ENCODE measurements around the gene PTPRD. TPM values are rescaled to one million over a fixed set of nuclear protein-coding genes. Genes with fewer than 3 reads are reported as not detected.

Gene PTPRD
- total RNA-seq, 1 donor from 2014 or later = 30.8 TPM

GRCh38 chr9:9790216-9790872 lies 822.5 kb downstream of the PTPRD start:
- TF ChIP-seq CTCF (IDR thresholded peaks at IDR 0.05) = peak; percentile 65
- no peaks in the 10 kb centered on the region for H3K9me3 ChIP-seq
- intact Hi-C loops (cut with DNase I) = no loop called here
- ATAC-seq (peak; percentile 39), DNase-seq (no peak)
- H3K4me3 ChIP-seq = no peak overlapping the region
- no peaks in the 10 kb centered on the region for H3K4me1 ChIP-seq
- H3K36me3 ChIP-seq = no peaks in the 10 kb centered on the region
- no peaks in the 10 kb centered on the region for H3K27me3 ChIP-seq
- no peak overlapping the region for H3K27ac ChIP-seq

GRCh38 chr9:9783711-9784110 lies 829.1 kb downstream of the PTPRD start:
- TF ChIP-seq CTCF (IDR thresholded peaks at IDR 0.05) = no peak

GRCh38 chr9:9783211-9783610 lies 829.6 kb downstream of the PTPRD start:
- intact Hi-C loops (cut with DNase I) = no loop called here
- TF ChIP-seq CTCF (IDR thresholded peaks at IDR 0.05) = no peak
- Histone ChIP-seq H3K27me3 (no peaks in the 10 kb centered on the region), H3K36me3 (no peaks in the 10 kb centered on the region), H3K4me1 (no peaks in the 10 kb centered on the region), H3K4me3 (no peak overlapping the region), H3K27ac (no peak overlapping the region), H3K9me3 (no peaks in the 10 kb centered on the region)
- DNase-seq (no peak), ATAC-seq (no peak)

More at GRCh38 chr9:9783711-9784110, 829.1 kb downstream of the PTPRD start:
- Histone ChIP-seq H3K27ac (no peak overlapping the region), H3K36me3 (no peaks in the 10 kb centered on the region), H3K4me1 (no peaks in the 10 kb centered on the region), H3K27me3 (no peaks in the 10 kb centered on the region), H3K9me3 (no peaks in the 10 kb centered on the region), H3K4me3 (no peak overlapping the region)
- intact Hi-C loops (cut with DNase I) = no loop called here
- ATAC-seq (no peak), DNase-seq (no peak)

- no peaks in the 10 kb centered on the region for H3K4me1 ChIP-seq
- no peak for TF ChIP-seq CTCF (IDR thresholded peaks at IDR 0.05)
- H3K27ac ChIP-seq = no peak overlapping the region
- intact Hi-C loops (cut with DNase I) = no loop called here
- no peaks in the 10 kb centered on the region for H3K9me3 ChIP-seq
- H3K4me3 ChIP-seq = no peak overlapping the region
- H3K36me3 ChIP-seq = no peaks in the 10 kb centered on the region
- no peaks in the 10 kb centered on the region for H3K27me3 ChIP-seq
- ATAC-seq = no peak
- no peak for DNase-seq
Measured at GRCh38 chr9:9778293-9778692, 834.5 kb downstream of the PTPRD start.

- H3K27me3 ChIP-seq = no peaks in the 10 kb centered on the region
- H3K4me1 ChIP-seq = no peaks in the 10 kb centered on the region
- no peak overlapping the region for H3K4me3 ChIP-seq
- no peaks in the 10 kb centered on the region for H3K9me3 ChIP-seq
- no peak overlapping the region for H3K27ac ChIP-seq
- no peak for TF ChIP-seq CTCF (IDR thresholded peaks at IDR 0.05)
- no peaks in the 10 kb centered on the region for H3K36me3 ChIP-seq
- no peak for ATAC-seq
- DNase-seq = no peak
- intact Hi-C loops (cut with DNase I) = no loop called here
Measured at GRCh38 chr9:9774471-9774870, 838.3 kb downstream of the PTPRD start.

- intact Hi-C loops (cut with DNase I) = no loop called here
- H3K27me3 ChIP-seq = no peaks in the 10 kb centered on the region
- H3K4me3 ChIP-seq = no peak overlapping the region
- no peaks in the 10 kb centered on the region for H3K4me1 ChIP-seq
- TF ChIP-seq CTCF (IDR thresholded peaks at IDR 0.05) = no peak
- no peak for DNase-seq
- H3K27ac ChIP-seq = no peak overlapping the region
- ATAC-seq = no peak
- no peaks in the 10 kb centered on the region for H3K9me3 ChIP-seq
- no peaks in the 10 kb centered on the region for H3K36me3 ChIP-seq
Measured at GRCh38 chr9:9771314-9771713, 841.5 kb downstream of the PTPRD start.
